ENCODE results near the gene DPY19L1.

- TF ChIP-seq CTCF (IDR thresholded peaks at IDR 0.05), result no peak
- TF ChIP-seq POLR2A (IDR thresholded peaks at IDR 0.05), result no peak
Measured at GRCh38 chr7:35035511-35035961, 1.7 kb downstream of the DPY19L1 start.
